Stimulated activated CD4-positive, alpha-beta T cell treated with anti-CD3 and anti-CD28 coated beads, TNF-alpha, amount 100 ng/mL, for 48 hours (primary cell): ENCODE results near the gene SNRK.
A peak's percentile ranks its signal among the peaks of the same experiment; 100 is the strongest.

Experiments used
- DNase-seq, 3 donors: peaks; one replicate each; pipeline ENCODE4 v3.0.0-alpha.2; 2020; ENCODE audit warnings: low read depth in 3 of 3

The SNRK gene

GRCh38 chr3:43286115-43286840 lies at the start of gene SNRK:
TSS of gene SNRK (plus strand) at chr3:43286540. CDS start at chr3:43303204, 16,664 bp downstream.
- peak; percentile 75 to 89 (median 85) for DNase-seq

- no peak for DNase-seq
Observed at GRCh38 chr3:43238801-43239200, 47.5 kb upstream of the SNRK start.

GRCh38 chr3:43239755-43240154 lies 46.6 kb upstream of the SNRK start:
- no peak for DNase-seq

DNA sequence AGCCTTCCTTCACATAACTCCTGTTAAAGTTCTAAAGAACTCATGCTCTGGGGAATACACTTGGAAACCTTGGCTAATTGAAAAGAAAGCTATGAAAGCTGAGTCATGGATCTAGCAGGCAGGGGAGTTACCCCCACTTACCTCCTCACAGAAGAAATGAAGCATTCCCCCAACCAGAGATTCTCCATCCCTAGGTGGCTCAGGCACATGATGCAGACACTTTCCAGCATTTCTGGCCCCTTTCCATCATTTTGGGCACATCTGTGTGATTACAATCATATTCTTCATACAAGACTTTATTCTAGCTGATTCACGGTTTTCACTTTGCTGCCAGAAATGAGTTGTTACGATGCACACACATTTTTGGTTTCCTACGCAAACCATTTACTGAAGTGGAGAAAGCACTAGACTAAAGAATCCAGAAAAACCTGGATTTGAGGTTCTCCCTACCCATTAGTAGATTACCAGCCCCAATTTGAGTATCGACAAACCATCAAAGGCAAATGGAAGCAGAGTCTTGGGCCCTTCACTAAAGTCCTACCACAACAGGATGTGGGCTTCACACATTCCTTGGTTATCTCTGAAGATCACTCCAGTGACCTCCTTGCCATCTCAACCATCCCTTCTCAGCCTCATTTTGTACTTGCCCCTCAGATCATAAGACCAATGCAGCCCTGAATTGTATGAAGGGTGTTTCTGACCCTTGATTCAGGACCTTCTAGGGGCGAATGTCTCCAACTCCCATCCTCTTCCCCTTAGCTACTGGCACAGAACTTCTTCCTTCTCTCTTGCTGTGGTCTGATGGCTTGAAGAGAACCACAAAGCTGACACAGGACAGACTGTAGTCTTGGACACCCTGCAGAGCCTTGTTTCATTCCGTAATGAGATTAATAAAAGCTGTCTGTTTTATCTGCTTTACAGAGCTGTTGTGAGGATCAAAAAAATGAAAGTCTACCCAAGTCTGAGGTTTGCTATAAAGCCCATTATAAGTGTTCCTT lies 42.5 kb upstream of the SNRK start:
- DNase-seq = no peak

DNA sequence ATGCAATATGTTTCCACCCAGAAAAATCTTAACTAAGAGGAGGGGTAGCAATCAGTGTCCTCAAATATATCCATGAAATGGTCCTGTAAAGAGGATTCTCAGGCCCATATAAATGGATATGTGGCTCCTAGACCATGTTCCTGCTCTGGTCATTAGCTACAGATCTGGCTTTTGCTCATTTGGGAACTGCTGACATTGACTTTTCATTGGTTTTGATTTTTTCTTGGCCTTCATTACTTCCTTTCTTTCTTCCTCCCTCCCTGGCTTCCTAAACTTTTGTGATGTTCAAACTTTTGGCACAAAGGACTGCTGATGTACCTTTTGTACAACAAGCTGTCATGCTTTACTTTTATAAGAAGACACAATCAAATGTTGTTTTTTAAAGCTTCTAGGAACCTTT lies 41.6 kb upstream of the SNRK start:
- DNase-seq = no peak

DNA sequence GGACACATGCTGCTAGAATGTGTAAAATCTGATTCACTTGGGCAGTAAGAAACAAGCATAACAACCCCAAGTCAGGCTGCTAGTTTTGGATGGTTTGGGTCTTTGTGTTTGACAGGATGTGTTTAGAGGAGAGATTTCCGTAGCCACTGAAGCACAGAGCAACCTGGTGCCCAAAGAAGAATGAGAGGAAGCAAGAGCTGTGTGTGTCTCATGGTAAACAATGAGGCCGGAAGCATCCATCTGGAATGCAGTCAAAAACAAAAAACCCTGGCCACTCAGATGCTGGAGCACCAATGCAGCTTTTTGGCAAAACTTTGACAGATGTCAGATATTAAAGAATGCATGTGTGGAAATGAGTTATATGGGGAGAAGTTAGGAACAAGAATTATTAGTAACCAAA lies 39.4 kb upstream of the SNRK start:
- DNase-seq = no peak

GRCh38 chr3:43247561-43248184 lies 38.7 kb upstream of the SNRK start:
- no peak for DNase-seq

DNA sequence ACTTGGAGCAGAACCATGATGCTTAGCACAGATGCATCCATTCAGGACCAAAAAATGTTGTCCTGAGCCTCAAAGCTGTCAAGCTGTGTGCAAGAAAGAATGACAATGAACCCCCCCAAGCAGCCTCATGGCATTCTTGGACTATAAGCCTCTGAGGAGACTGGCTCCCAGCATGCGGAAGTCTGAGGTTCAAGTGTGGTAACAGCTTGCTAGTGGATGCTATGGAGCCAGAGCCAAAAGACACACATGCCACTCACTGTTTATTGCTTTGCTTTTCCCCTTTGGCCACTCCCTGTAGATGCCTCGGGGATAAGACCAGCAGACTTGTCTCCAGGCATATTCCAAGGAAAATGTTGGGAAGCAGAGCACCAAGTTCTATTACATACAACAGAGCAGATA lies 38.2 kb upstream of the SNRK start:
- DNase-seq = no peak

DNA sequence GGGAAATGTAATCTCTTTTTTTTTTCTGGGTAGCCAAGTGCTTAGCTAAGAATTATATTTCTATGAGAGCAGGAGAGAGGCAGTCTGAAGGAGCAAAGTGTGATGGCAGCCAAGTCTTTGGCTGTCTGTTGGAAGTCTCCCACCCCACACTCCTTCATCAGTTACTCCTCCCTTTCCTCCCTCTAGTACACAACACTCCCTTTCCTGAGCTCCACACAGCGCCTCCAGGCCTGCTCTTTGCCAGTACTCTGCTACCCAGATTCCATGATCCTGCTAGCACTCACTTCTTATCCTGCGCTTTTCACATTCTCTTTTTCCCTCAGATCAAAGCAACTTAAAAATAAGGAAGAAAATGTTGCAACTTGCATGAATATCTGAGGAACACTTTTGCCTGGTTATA lies 37.4 kb upstream of the SNRK start:
- DNase-seq = no peak

- no peak for DNase-seq
Observed at GRCh38 chr3:43249405-43249804, 36.9 kb upstream of the SNRK start.

- no peak for DNase-seq
Observed at GRCh38 chr3:43253294-43253693, 33.0 kb upstream of the SNRK start.

- no peak for DNase-seq
Observed at GRCh38 chr3:43254125-43254524, 32.2 kb upstream of the SNRK start.

DNA sequence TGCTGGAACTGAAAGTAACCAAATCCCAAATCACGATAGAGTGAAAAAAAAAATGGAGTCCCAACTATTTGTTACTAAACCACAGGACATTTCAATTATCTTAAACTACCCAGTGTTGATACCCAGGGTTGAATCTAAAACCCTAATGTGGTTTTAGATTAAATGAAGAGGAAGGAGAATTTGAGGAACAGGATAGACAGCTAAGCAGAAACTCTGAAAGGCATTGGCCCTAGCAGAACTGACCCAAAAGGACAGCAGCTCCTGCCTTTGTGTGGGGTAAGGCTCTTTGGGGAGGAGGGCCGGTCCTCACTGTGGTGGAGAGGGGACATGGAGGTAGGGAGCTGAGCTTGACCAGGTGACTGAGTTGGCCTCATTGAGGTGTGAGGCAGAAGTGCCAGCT lies 30.7 kb upstream of the SNRK start:
- no peak for DNase-seq

- no peak for DNase-seq
Observed at GRCh38 chr3:43256714-43257461, 29.5 kb upstream of the SNRK start.

- no peak for DNase-seq
Observed at GRCh38 chr3:43257850-43258249, 28.5 kb upstream of the SNRK start.

- no peak for DNase-seq
Observed at GRCh38 chr3:43259626-43260025, 26.7 kb upstream of the SNRK start.

- no peak for DNase-seq
Observed at GRCh38 chr3:43260412-43260811, 25.9 kb upstream of the SNRK start.

DNA sequence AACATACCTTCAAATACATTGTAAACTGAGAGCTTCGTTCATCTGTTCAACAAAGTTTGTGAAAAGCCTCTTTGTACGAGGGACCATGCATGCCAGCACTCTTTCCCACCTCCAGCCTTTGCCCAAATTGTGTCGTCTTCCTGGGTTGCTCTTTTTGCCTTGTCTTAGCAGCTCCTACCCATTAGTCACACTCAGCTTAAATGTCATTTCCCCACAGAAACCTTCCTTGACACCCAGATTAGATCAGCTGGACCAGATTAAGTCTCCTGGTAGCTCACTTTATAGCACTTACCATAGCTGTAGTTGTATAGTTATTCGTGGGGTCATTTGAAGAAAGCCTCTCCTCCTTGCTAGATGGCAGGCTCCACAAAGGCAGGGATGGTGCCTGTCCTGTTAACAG lies 24.1 kb upstream of the SNRK start:
- DNase-seq = no peak

DNA sequence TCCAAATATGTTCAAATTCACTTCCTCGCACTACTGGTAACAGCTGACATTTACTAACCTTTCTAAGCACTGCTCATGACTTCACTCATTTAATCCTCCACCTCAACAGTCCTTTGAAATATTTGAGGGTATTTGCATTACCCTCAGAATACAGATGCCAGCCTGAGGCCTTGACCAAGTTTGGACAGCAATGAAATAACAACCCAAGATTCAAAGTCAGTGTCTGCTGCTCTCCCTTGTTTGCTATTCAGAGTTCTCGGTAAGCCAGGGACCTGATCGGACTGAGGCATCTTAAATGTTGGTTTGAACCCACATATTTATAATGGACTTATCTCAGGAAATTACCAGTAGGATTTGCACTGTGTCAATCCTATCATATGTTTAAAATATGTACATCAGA lies 19.9 kb upstream of the SNRK start:
- no peak for DNase-seq

- no peak for DNase-seq
Observed at GRCh38 chr3:43266995-43267394, 19.3 kb upstream of the SNRK start.

DNA sequence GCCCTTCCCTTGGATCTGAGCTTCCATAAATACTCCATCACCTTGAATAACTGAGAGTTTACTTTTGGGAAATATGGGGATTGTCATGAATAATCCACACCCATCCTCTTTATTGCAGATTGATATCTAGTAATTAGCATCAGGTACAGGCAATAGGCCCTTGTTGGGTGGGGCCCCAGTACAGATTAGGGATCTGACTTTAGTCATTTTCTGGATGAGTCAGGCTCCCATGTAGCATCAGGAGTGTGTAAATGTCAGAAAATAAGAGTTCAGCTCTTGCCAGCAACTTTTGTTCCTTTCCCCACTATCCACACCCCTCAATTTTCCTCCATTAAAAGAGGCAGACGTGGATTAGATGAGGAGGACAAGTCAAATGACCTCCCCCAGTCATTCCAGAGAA lies 17.7 kb upstream of the SNRK start:
- no peak for DNase-seq

GRCh38 chr3:43270078-43270477 lies 16.3 kb upstream of the SNRK start:
- DNase-seq = no peak
